H1 (cell line): ENCODE data around the gene RTEL1. TPM values are rescaled to one million over a fixed set of nuclear protein-coding genes. Genes with fewer than 3 reads are reported as not detected.

Experiments used
- CTCF ChIA-PET: fragments of 300-600 bp; sonication (Branson Sonifier 250); formaldehyde crosslinking; loops from one replicate; lab custom pipeline; 2021; ENCODE audit not compliant: partially characterized antibody; lab: Charles Lee
- POLR2A ChIA-PET: fragments of 300-600 bp; sonication (Branson Sonifier 250); formaldehyde crosslinking; loops from one replicate; lab custom pipeline; 2021; ENCODE audit warnings: inconsistent platforms; ENCODE audit not compliant: partially characterized antibody; lab: Charles Lee
- DNase-seq, 2 experiments: peaks; one replicate each; pipeline versions ENCODE4 v3.0.0 to v3.0.0-alpha.2; 2010 to 2022; ENCODE audit warnings: low spot score in 2 of 2, low read depth in 1 of 2, mixed read lengths in 1 of 2
- FAIRE-seq: peaks from 2 replicates; lab custom pipeline; 2011; peaks lifted over from hg19 to GRCh38; lab: Jason Lieb, UNC
- H2AFZ ChIP-seq: 2 replicates; pipeline ENCODE4 v1.8.1; 2012; ENCODE audit warnings: low read length, inconsistent platforms
- H2AK5ac ChIP-seq: 2 replicates; pipeline ENCODE4 v1.6.1; 2013; ENCODE audit warnings: low read depth, low read length
- H2BK120ac ChIP-seq: replicated peaks from 2 replicates; pipeline ENCODE3; 2013; ENCODE audit warnings: low read depth, low read length, inconsistent platforms
- H2BK12ac ChIP-seq: 2 replicates; pipeline ENCODE4 v1.6.1; 2013; ENCODE audit warnings: low read depth, low read length
- H2BK15ac ChIP-seq: 2 replicates; pipeline ENCODE4 v1.6.1; 2013; ENCODE audit warnings: low read length
- H2BK20ac ChIP-seq: 2 replicates; pipeline ENCODE4 v1.6.1; 2013; ENCODE audit warnings: low read length
- H2BK5ac ChIP-seq: 2 replicates; pipeline ENCODE4 v1.6.1; 2013; ENCODE audit warnings: low read depth, low read length
- H3K14ac ChIP-seq: 2 replicates; pipeline ENCODE4 v1.6.1; 2013; ENCODE audit warnings: inconsistent platforms; ENCODE audit not compliant: insufficient read length
- H3K18ac ChIP-seq: 2 replicates; pipeline ENCODE4 v1.6.1; 2013; ENCODE audit warnings: low read length; ENCODE audit errors: extremely low read depth
- H3K23ac ChIP-seq: 2 replicates; pipeline ENCODE4 v1.6.1; 2013; ENCODE audit warnings: inconsistent platforms; ENCODE audit not compliant: insufficient read length
- H3K23me2 ChIP-seq: 2 replicates; pipeline ENCODE4 v1.6.1; 2013; ENCODE audit warnings: low read depth, low read length
- H3K27ac ChIP-seq: 2 replicates; pipeline ENCODE4 v1.6.1; 2011; ENCODE audit warnings: low read depth, low read length, inconsistent platforms
- H3K27me3 ChIP-seq, 4 experiments: replicated peaks in 1 of 4; 1 replicate in 1 of 4; 2 replicates in 3 of 4; pipeline versions ENCODE4 v1.6.1 to v1.8.1; 2011 to 2013; ENCODE audit warnings: low read length in 3 of 4, mild to moderate bottlenecking in 3 of 4, inconsistent platforms in 2 of 4, mixed read lengths in 2 of 4, moderate library complexity in 1 of 4; ENCODE audit not compliant: control insufficient read depth in 3 of 4, insufficient read depth in 3 of 4; ENCODE audit errors: extremely low read depth in 1 of 4
- H3K36me3 ChIP-seq, 4 experiments: 2 replicates each; pipeline versions ENCODE4 v1.6.1 to v1.8.1; 2011 to 2013; ENCODE audit warnings: mild to moderate bottlenecking in 4 of 4, low read length in 3 of 4, moderate library complexity in 2 of 4, control low read depth in 1 of 4, inconsistent platforms in 1 of 4; ENCODE audit not compliant: insufficient read depth in 4 of 4, control insufficient read depth in 2 of 4
- H3K4ac ChIP-seq: replicated peaks from 2 replicates; pipeline ENCODE3; 2013; ENCODE audit warnings: low read length, low read depth, mixed read lengths, inconsistent platforms; ENCODE audit not compliant: insufficient read length
- H3K4me1 ChIP-seq, 4 experiments: replicated peaks in 1 of 4; 1 replicate in 1 of 4; 2 replicates in 3 of 4; pipeline versions ENCODE4 v1.6.1 to v1.8.1; 2011 to 2013; ENCODE audit warnings: low read length in 3 of 4, inconsistent platforms in 2 of 4, mixed read lengths in 1 of 4; ENCODE audit not compliant: insufficient read depth in 4 of 4, control insufficient read depth in 3 of 4
- H3K4me2 ChIP-seq, 2 experiments: 2 replicates each; pipeline versions ENCODE4 v1.6.1 to v1.8.1; 2011 to 2013; ENCODE audit warnings: low read depth in 2 of 2, low read length in 2 of 2, control low read depth in 1 of 2, inconsistent platforms in 1 of 2, mild to moderate bottlenecking in 1 of 2; ENCODE audit not compliant: insufficient read depth in 1 of 2
- H3K4me3 ChIP-seq, 4 experiments: fragments of 200-600, 300-600 bp in 1 of 4; sonication (generic), shearing (Covaris generic), sonication (Bioruptor Twin) in 1 of 4; 2 replicates each; pipeline versions ENCODE4 v1.5.1 to v1.8.1; 2011 to 2016; ENCODE audit warnings: low read length in 4 of 4, low read depth in 3 of 4, control low read depth in 2 of 4, inconsistent platforms in 2 of 4, mild to moderate bottlenecking in 2 of 4, mixed read lengths in 1 of 4, moderate library complexity in 1 of 4; ENCODE audit not compliant: insufficient read depth in 2 of 4; ENCODE audit errors: extremely low read depth in 1 of 4
- H3K56ac ChIP-seq: replicated peaks from 2 replicates; pipeline ENCODE3; 2013; ENCODE audit warnings: low read depth, mild to moderate bottlenecking, mixed read lengths, low read length, inconsistent platforms; ENCODE audit not compliant: insufficient read length
- H3K79me1 ChIP-seq: 2 replicates; pipeline ENCODE4 v1.6.1; 2013; ENCODE audit warnings: low read depth, low read length, control low read depth
- H3K79me2 ChIP-seq, 2 experiments: 2 replicates each; pipeline versions ENCODE4 v1.6.1 to v1.8.1; 2012 to 2013; ENCODE audit warnings: low read length in 2 of 2, mild to moderate bottlenecking in 2 of 2, inconsistent platforms in 1 of 2; ENCODE audit not compliant: insufficient read depth in 2 of 2, control insufficient read depth in 1 of 2
- H3K9ac ChIP-seq, 4 experiments: replicated peaks in 1 of 4; 1 replicate in 1 of 4; 2 replicates in 3 of 4; pipeline versions ENCODE4 v1.6.1 to v1.8.1; 2011 to 2013; ENCODE audit warnings: low read depth in 3 of 4, low read length in 3 of 4, control low read depth in 2 of 4, mild to moderate bottlenecking in 2 of 4, moderate library complexity in 2 of 4, inconsistent platforms in 1 of 4; ENCODE audit errors: extremely low read depth in 1 of 4
- H3K9me3 ChIP-seq, 2 experiments: 2 replicates each; pipeline versions ENCODE4 v1.6.1 to v1.8.1; 2012 to 2013; ENCODE audit warnings: mild to moderate bottlenecking in 2 of 2, moderate library complexity in 2 of 2, control low read depth in 1 of 2, inconsistent platforms in 1 of 2, low read depth in 1 of 2, low read length in 1 of 2, mixed read lengths in 1 of 2; ENCODE audit not compliant: insufficient read depth in 2 of 2
- H4K20me1 ChIP-seq, 2 experiments: replicated peaks in 1 of 2; 2 replicates each; pipeline versions ENCODE3 to v1.8.1; 2011 to 2013; ENCODE audit warnings: inconsistent platforms in 2 of 2, low read length in 2 of 2, mild to moderate bottlenecking in 1 of 2; ENCODE audit not compliant: insufficient read depth in 2 of 2, control insufficient read depth in 1 of 2
- H4K5ac ChIP-seq: 2 replicates; pipeline ENCODE4 v1.6.1; 2013; ENCODE audit warnings: low read length, low read depth, mixed read lengths, inconsistent platforms; ENCODE audit not compliant: insufficient read length
- H4K8ac ChIP-seq: 2 replicates; pipeline ENCODE4 v1.8.0; 2013; ENCODE audit warnings: mild to moderate bottlenecking, moderate library complexity, low read length, inconsistent platforms; ENCODE audit not compliant: insufficient read depth; ENCODE audit errors: extremely low read depth
- H4K91ac ChIP-seq: replicated peaks from 2 replicates; pipeline ENCODE3; 2013; ENCODE audit warnings: low read length, mixed read lengths, inconsistent platforms; ENCODE audit not compliant: insufficient read length
- CEBPB ChIP-seq: IDR thresholded peaks from 2 replicates; pipeline ENCODE4 v1.6.1; 2012; ENCODE audit warnings: low read depth, low read length
- EP300 ChIP-seq, 2 experiments: IDR thresholded peaks; 1 replicate in 1 of 2; 2 replicates in 1 of 2; pipeline ENCODE4 v1.6.1; 2011 to 2012; ENCODE audit warnings: low read depth in 2 of 2, low read length in 2 of 2, mild to moderate bottlenecking in 2 of 2, borderline replicate concordance in 1 of 2, inconsistent platforms in 1 of 2, moderate library complexity in 1 of 2
- PHF8 ChIP-seq: fragments of 200-600 bp; sonication (generic); conservative IDR thresholded peaks from 2 replicates; pipeline ENCODE4 v1.7.1; 2012; ENCODE audit warnings: low read depth, mild to moderate bottlenecking, inconsistent platforms, low read length, moderate library complexity
- POU5F1 ChIP-seq: IDR thresholded peaks from 2 replicates; pipeline ENCODE4 v1.6.1; 2011; ENCODE audit warnings: low read depth, mild to moderate bottlenecking, low read length, moderate library complexity
- WGBS, 2 experiments: shearing (Covaris generic) in 1 of 2; methylation state at CpG; one replicate each; pipeline versions ENCODE4 v1.1.6 to v1.1.7; 2013 to 2015; ENCODE audit warnings: low lambda C conversion rate in 2 of 2, mixed read lengths in 2 of 2, inconsistent platforms in 1 of 2, low coverage in 1 of 2, missing lambda C conversion rate in 1 of 2; ENCODE audit not compliant: insufficient replicate concordance in 2 of 2, insufficient coverage in 1 of 2, insufficient read length in 1 of 2; ENCODE audit errors: extremely low coverage in 1 of 2, missing lambda C conversion rate in 1 of 2; 5-methylcytosine and 5-hydroxymethylcytosine counted together
- polyA plus RNA-seq, 7 experiments: library from polyadenylated mRNA; depleted of rRNA in 3 of 7; stranded (reverse) in 5 of 7; unstranded in 2 of 7; fragments of >200 nt in 5 of 7; fragments of 200-250 nt in 2 of 7; gene quantifications; 1 replicate in 5 of 7; 2 replicates in 1 of 7; 4 replicates in 1 of 7; pipeline versions ENCODE4 v1.2.1 to v1.2.3, GENCODE V29; 2011 to 2013; ENCODE audit warnings: missing spikeins in 2 of 7, mixed read lengths in 2 of 7
- total RNA-seq: library from RNA; stranded (reverse); fragmentation: NEBNext Ultra II Directional; extraction: Animal tissue kit (Norgen Biotek cat#: 25700); gene quantifications from 2 replicates; pipeline ENCODE4 v1.2.1, GENCODE V29; 2021
- TF ChIP-seq, protein P1 (sequence below), 3 experiments: IDR thresholded peaks; 1 replicate in 2 of 3; 2 replicates in 1 of 3; pipeline versions ENCODE4 v1.5.1 to v1.6.1; 2011; ENCODE audit warnings: low read length in 3 of 3, mild to moderate bottlenecking in 3 of 3, inconsistent platforms in 2 of 3, low read depth in 1 of 3, moderate library complexity in 1 of 3; ENCODE audit not compliant: insufficient read depth in 1 of 3; ENCODE audit errors: control extremely low read depth in 1 of 3
- TF ChIP-seq, protein P2 (sequence below): IDR thresholded peaks from 2 replicates; pipeline ENCODE4 v1.6.1; 2011; ENCODE audit warnings: low read length, improper control_type of control experiment

The RTEL1 gene
- total and polyA plus RNA-seq, 2 of the 8 experiments (the other 6 are each of a cell fraction or from before 2014, with no cell fraction given) = 16.2 to 37.1 TPM

DNA sequence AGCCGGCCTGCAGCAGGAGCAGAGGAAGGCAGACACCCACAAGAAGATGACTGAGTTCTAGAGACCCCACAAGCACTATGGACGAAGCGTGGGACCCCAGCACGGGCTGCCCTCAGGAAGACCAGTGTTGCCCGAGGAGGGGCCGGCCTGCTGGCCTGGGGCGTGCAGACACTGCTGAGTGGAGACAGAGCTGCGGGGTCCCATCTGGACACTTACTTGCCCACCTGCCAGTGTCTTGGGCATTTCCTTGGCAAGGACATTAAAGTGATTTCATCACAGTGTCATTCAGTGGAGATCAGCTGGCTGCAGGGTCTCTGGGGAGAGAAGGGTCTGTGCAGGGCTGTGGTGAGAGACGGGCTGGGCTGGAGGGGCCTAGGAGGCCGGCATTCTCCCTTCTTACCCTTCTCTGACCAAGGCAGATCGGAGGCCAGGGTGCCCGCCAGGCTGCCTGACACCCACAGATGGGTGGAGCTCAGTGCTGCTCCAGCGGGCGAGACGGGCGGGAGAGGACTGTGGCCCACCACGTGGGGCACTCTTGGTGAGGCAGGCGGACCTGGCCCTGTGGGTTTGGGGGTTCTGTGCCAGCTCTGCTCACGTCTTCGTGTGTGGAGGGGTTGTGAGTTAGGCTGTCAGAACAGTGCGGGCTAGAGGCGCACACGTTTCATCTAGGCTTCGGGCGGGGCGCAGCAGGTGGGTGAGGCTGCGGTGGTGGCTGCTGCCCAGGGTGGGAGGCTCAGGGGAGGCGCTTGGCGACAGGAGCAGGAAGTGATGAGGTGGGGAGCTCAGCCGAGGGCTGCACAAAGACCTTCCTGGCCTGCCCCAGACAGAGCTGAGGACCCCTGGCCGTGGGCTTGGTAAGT lies 78.0 kb downstream of the RTEL1 start, which contains the start of gene LIME1:
LIME1 (plus strand) TSS at position 806 of the 860 bp plus-strand sequence. CDS start 886 bp downstream, outside the sequence.
- H3K27me3 ChIP-seq = peaks cover 0 to 12% (median 8%) of the 10 kb centered on the region in 4 experiments; a peak in 4 of 7 replicates
- H2BK5ac ChIP-seq = no peak within 1 kb of the TSS; the same call in 1 of the 2 replicates
- ChIA-PET CTCF (interaction anchor here (0.5 to 2.1 kb wide), 12 partner anchors 10 to 204 kb away, joined by 3 to 6 read pairs (median 3); partner anchors contain the start of gene PTK6), POLR2A (interaction anchor here (0.6 to 2.2 kb wide), 18 partner anchors 8 to 129 kb away, joined by 3 to 14 read pairs (median 4); partner anchors contain the start of genes ARFRP1, TNFRSF6B, TPD52L2 and ZGPAT)
- H2BK120ac ChIP-seq = no peak within 1 kb of the TSS
- 0 out of 2 replicates have a peak within 1 kb of the TSS, but pooled peaks have one; percentile 88 for H2BK15ac ChIP-seq
- peaks cover 16% of the 10 kb centered on the region for H3K79me1 ChIP-seq
- no peak within 1 kb of the TSS for H2AFZ ChIP-seq
- peaks cover 16% of the 10 kb centered on the region for H3K23me2 ChIP-seq
- H3K4me2 ChIP-seq = peak within 1 kb of the TSS; percentile 71 to 95
- H2BK20ac ChIP-seq = no peak within 1 kb of the TSS
- peak within 1 kb of the TSS; percentile 53; the same call in 1 of the 2 replicates for H2AK5ac ChIP-seq
- H3K18ac ChIP-seq = peak within 1 kb of the TSS; percentile 32; the same call in 1 of the 2 replicates
- peak within 1 kb of the TSS; percentile 25 to 68 (median 30); a peak in 6 of 8 replicates for H3K4me3 ChIP-seq
- H3K9me3 ChIP-seq = peaks cover 0 to 4% of the 10 kb centered on the region in 2 experiments; a peak in 2 of 4 replicates
- peaks cover 0 to 8% of the 10 kb centered on the region in 2 experiments; a peak in 1 of 4 replicates for H3K79me2 ChIP-seq
- H2BK12ac ChIP-seq = no peak within 1 kb of the TSS
- DNase-seq (peak in 1 of 2 experiments; percentile 45), FAIRE-seq (no peak)
- 96% methylated on average over 17 of the region's 31 CpGs; no CpG with 5 or more reads in 1 of the 2 experiments for WGBS, 2 experiments
- H3K27ac ChIP-seq = no peak within 1 kb of the TSS
- no peak within 1 kb of the TSS for H3K4ac ChIP-seq
- H3K56ac ChIP-seq = no peak within 1 kb of the TSS
- H4K5ac ChIP-seq = no peak within 1 kb of the TSS
- H4K20me1 ChIP-seq = peaks cover 5 to 43% of the 10 kb centered on the region in 2 experiments
- no peak within 1 kb of the TSS for H4K91ac ChIP-seq
- peaks cover 0 to 13% (median 7%) of the 10 kb centered on the region in 4 experiments; a peak in 5 of 8 replicates for H3K36me3 ChIP-seq
- H3K14ac ChIP-seq = no peak within 1 kb of the TSS
- H4K8ac ChIP-seq = no peak within 1 kb of the TSS
- H3K4me1 ChIP-seq = peaks cover 0 to 15% (median 7%) of the 10 kb centered on the region in 4 experiments; a peak in 6 of 7 replicates
- H3K9ac ChIP-seq = no peak within 1 kb of the TSS; a peak in 1 of 7 replicates
- H3K23ac ChIP-seq = no peak within 1 kb of the TSS
- no peak for TF ChIP-seq EP300 (IDR thresholded peaks at IDR 0.05; ENCODE audit: borderline replicate concordance in 1 of 2, low read depth in 2 of 2, low read length in 2 of 2)
- no peak for TF ChIP-seq CEBPB
- TF ChIP-seq PHF8 = no peak
- TF ChIP-seq, protein P1, sequence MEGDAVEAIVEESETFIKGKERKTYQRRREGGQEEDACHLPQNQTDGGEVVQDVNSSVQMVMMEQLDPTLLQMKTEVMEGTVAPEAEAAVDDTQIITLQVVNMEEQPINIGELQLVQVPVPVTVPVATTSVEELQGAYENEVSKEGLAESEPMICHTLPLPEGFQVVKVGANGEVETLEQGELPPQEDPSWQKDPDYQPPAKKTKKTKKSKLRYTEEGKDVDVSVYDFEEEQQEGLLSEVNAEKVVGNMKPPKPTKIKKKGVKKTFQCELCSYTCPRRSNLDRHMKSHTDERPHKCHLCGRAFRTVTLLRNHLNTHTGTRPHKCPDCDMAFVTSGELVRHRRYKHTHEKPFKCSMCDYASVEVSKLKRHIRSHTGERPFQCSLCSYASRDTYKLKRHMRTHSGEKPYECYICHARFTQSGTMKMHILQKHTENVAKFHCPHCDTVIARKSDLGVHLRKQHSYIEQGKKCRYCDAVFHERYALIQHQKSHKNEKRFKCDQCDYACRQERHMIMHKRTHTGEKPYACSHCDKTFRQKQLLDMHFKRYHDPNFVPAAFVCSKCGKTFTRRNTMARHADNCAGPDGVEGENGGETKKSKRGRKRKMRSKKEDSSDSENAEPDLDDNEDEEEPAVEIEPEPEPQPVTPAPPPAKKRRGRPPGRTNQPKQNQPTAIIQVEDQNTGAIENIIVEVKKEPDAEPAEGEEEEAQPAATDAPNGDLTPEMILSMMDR (IDR thresholded peaks at IDR 0.05; ENCODE audit: control extremely low read depth in 1 of 3, insufficient read depth in 1 of 3, low read depth in 1 of 3, low read length in 3 of 3) = no peak
- TF ChIP-seq, protein P2, sequence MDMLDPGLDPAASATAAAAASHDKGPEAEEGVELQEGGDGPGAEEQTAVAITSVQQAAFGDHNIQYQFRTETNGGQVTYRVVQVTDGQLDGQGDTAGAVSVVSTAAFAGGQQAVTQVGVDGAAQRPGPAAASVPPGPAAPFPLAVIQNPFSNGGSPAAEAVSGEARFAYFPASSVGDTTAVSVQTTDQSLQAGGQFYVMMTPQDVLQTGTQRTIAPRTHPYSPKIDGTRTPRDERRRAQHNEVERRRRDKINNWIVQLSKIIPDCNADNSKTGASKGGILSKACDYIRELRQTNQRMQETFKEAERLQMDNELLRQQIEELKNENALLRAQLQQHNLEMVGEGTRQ = no peak
- TF ChIP-seq POU5F1 = no peak
